ENCODE measurements around the gene TUSC2.

DNA sequence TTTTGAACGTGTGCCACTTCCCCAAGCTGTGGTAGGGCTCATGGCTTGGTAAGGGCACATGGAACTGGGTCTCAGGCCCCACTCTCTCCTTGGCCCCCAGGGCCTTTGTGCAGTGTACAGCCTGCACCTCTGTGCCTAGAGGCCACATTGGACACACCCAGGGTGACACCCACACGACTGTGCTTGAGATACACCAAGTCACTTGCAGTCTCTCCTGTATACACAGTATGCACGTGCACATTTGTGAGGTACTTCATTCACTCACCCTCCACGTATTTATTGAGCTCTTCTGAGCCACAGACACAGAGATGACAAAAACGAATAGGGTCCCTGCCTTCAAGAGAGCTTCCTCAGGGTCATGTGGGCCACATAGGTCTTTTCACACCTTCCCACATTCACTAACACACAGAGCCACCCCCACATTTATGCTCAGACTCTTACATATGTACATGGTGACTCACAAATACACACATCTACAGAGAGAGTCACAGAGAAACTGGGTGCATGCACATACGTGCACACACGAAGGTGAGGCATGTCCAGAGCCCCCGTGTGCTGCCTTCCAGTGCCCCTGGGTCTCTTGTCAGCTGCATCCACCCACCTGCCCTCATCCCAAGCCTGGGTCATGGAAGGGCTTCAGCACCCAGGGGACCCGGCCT, 41.1 kb upstream of the TUSC2 start:
- no peak for TF ChIP-seq EZH2 (IDR thresholded peaks at IDR 0.05; ENCODE audit: insufficient read depth, low read length)
- TF ChIP-seq, protein P1, sequence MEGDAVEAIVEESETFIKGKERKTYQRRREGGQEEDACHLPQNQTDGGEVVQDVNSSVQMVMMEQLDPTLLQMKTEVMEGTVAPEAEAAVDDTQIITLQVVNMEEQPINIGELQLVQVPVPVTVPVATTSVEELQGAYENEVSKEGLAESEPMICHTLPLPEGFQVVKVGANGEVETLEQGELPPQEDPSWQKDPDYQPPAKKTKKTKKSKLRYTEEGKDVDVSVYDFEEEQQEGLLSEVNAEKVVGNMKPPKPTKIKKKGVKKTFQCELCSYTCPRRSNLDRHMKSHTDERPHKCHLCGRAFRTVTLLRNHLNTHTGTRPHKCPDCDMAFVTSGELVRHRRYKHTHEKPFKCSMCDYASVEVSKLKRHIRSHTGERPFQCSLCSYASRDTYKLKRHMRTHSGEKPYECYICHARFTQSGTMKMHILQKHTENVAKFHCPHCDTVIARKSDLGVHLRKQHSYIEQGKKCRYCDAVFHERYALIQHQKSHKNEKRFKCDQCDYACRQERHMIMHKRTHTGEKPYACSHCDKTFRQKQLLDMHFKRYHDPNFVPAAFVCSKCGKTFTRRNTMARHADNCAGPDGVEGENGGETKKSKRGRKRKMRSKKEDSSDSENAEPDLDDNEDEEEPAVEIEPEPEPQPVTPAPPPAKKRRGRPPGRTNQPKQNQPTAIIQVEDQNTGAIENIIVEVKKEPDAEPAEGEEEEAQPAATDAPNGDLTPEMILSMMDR (IDR thresholded peaks at IDR 0.05; ENCODE audit: insufficient read depth, low read depth, low read length), result no peak
